GM21526 (cell line): ENCODE data around the gene PWP2.
A peak's percentile ranks its signal among the peaks of the same experiment; 100 is the strongest.

Experiments
- ATAC-seq: cut with Tn5 transposase; IDR thresholded peaks from one replicate; pipeline ENCODE4 v1.9.1; 2021; ENCODE audit warnings: moderate library complexity; ENCODE audit not compliant: unreplicated experiment, low FRiP score

The PWP2 gene

DNA sequence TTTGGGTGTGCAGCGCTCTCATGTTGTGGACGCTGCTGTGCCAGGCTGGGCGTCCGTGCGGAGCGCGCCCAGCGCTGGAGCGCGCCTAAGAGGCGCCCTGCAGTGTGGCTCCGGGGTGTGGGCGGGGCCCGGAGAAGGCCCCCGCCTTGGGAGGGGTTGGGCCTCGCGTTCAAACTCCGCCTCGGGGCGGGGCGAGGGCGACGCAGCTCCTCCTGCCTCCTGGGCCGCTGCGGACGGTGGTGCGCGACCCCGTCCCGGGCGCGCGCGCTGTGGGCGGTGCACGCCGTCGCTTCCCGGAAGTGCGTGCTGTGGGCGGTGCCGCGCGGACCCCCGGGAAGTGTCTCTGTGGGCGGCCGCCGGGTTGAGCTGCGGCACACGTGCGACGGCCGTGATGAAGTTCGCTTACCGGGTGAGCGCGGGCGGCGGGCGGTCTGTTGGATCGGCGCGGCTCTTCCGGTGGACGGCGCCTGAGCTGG, at the start of gene PWP2:
Gene PWP2, plus strand, starts transcription at position 374 of the 476 bp plus-strand sequence. Its CDS starts 18 bp downstream, at position 392.
- peak; percentile 87 for ATAC-seq

- no peak for ATAC-seq
Measured at GRCh38 chr21:44057960-44058651, 49.1 kb upstream of the PWP2 start.

GRCh38 chr21:44058652-44058964, 48.6 kb upstream of the PWP2 start:
- ATAC-seq = no peak

GRCh38 chr21:44058981-44059380, 48.2 kb upstream of the PWP2 start:
- no peak for ATAC-seq

- no peak for ATAC-seq
Measured at GRCh38 chr21:44059710-44060109, 47.5 kb upstream of the PWP2 start.

- no peak for ATAC-seq
Measured at GRCh38 chr21:44062380-44062779, 44.8 kb upstream of the PWP2 start.

GRCh38 chr21:44063151-44063912, 43.9 kb upstream of the PWP2 start:
- ATAC-seq = no peak

DNA sequence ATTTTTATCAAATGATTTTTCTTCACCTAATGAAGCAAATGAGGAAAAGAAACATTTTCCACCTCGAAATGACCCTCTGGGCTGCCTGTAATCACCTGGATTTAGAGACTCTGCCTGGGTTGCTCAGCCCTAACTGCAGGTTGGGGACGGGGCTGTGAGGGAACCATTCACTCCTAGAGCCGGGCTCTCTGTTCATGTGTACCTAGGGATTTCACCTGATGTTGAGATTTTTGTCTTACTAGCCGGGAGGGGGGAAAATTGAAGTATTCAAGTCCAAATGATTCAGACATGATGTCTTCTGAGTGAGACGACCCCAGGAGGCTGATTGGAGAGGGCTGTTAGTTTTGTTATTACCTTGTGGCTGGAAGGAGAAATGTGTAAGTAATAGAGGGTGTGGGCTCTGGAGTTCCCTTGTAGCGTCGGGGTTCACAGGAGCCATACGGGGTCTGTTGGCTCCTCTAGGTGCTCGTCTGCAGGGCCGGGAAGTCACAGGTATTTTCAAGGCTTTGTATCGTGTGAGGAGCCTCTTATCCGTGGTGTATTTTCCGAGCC, 42.3 kb upstream of the PWP2 start:
- no peak for ATAC-seq

DNA sequence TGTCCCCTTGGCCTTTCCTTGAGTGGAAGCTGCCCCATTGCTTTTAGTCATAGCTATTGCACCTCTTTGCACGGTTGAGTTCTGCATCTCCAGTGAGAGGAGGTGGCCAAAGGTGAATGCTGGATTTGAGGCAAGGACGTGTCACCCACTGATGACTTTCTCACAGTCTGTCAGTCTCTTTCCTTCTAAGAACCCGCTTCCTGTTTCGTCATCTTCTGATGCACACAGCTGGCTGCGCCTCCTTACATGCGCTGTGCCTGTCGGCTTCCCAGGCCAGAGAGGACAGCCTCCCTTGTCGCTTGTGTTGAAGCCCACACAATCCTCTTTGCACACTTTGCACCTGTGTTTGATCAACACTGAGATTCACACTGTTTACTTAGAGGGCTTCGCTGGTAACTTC, 41.8 kb upstream of the PWP2 start:
- peak; percentile 71 for ATAC-seq

DNA sequence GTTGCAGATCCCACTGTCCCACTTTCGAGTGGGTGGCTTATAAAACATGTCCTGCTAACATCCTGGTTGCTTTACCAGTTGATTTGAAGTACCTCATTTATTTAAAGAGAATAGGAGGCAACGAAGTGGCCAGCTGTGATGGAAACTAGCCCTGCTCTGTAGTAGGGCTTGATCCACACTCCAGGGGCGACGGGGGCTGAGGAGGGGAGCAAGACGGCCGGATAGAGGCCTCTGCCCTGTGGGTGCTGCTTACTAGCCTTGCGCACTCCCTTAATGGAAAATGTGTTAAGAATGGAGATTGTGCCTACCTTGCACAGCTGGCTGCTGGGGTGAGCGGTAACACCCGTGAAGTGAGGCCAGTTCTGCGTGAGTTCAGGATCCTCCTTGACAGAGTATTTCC, 41.1 kb upstream of the PWP2 start:
- ATAC-seq = no peak

DNA sequence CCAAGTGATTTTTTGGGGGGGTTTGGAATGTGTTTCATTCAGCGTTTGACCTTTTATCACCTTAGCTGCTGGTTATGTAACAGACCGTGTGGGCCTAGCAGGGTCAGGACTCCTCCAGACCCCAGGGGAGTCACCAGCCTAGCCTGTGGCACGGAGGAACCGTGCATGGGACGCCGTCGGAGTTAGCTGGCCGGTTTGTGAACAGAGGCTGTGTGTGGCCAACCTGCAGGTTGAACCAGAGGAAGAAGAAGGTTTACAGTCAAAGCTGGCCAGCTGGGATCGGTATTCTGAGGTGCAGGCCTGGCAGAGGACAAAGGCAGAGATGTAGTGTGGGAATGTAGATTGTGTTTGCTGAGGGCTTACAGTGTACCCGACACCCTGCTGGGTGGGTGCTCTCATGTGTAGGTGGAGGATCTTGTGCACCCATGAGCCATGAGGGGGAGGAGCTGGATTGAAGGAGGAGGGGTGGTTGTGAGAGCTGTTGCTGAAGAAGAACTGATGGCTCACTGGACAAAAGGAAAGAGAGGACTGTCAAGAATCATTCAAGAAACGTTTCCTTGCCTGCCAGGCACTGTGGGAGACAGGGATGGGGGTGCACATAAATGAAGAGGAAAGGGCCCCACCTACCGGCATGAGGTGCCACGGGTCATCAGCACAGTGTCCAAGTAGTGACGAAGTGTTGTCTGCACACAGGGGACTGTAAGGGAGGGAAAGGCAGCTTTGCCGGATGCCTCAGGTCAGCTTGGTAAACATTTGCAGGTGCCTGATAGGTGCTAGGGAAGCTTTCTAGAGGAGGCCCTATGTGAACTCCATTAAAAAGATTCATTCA, 40.0 kb upstream of the PWP2 start:
- ATAC-seq = no peak

GRCh38 chr21:44070391-44070790, 36.8 kb upstream of the PWP2 start:
- ATAC-seq = no peak

DNA sequence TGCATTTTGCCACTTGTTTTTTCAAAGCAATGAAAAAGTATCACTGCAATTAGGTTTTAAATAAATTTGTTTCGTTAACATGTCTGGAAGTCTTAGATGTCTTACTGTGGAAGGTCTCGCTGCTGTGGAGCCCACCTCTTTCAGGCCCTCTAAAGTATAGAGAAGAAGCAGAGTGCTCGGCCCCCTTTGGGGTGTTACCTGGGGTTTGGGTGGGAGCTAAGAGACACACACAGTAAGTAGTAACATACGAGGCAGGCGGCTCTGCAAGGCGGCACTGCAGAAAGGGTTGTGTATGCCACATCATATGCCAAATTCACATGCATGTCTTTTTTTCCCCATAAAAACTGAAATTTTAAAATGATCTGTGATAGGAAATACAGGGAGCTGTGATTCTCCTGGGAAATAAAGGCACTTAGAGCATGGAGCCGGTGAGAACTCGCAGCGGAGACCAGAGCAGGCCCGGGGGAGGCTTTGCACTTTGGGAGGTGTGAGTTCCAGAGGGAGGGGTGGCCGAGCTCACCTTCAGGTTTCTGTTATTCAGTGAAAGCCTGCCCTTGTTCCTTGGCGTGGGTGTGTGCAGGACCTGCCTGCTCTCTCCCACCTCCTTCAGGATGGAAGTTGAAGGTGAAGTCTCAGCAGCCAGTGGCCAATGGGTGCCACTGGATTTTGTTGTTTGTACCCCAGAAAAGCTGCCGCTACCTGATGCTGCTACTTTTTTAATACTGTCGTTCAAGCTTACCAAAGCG, 35.7 kb upstream of the PWP2 start:
- ATAC-seq = no peak

GRCh38 chr21:44072111-44072510, 35.1 kb upstream of the PWP2 start:
- ATAC-seq = no peak

DNA sequence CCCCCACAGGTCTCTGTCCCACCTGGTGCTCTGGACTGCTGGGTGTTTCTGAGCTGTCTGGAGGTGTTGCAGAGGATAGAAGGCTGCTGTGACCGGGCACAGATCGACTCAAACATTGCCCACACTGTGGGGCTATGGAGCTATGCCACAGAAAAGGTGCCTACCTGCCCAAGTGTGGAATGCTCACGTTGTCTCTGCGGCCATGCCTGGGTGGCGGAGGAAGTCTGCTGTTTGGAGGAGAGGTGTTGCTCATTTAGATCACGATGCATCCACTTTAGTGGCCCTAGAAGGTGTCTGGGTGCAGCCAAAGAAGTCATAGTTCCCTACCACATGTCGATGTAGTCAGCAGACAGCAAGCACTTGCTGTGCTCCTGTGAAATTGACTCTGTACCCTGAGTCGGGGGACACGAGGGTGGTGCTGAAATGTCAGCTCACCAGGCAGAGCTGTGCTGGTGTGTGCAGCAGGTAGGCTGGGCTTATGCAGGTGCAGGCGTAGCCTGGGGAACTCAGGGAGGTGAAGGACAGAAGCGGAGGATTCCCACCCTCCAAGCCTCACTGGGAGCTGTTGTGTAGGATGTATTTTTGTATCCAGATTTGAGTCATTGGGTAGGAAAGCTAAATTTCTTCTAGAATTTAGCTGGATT, 32.8 kb upstream of the PWP2 start:
- ATAC-seq = no peak

DNA sequence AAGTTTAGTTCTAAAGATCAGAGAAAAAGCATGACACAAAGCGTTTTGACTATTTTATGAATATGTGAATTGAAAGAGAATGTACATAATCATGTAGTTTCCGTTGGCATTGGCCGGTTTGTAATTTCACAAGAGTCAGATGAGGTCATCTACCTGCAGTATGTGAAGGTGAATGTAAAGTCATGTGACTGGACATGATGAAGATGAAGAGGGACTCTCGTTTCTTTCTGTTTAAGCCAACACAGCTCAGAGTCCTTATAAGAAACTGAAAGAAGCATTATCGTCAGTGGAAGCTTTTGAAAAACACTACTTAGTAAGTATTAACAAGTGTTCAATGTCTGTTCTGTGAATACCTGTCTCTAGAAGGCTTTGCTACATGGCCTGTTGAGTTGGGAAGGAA, 30.9 kb upstream of the PWP2 start:
- no peak for ATAC-seq

- no peak for ATAC-seq
Measured at GRCh38 chr21:44078411-44078981, 28.7 kb upstream of the PWP2 start.

DNA sequence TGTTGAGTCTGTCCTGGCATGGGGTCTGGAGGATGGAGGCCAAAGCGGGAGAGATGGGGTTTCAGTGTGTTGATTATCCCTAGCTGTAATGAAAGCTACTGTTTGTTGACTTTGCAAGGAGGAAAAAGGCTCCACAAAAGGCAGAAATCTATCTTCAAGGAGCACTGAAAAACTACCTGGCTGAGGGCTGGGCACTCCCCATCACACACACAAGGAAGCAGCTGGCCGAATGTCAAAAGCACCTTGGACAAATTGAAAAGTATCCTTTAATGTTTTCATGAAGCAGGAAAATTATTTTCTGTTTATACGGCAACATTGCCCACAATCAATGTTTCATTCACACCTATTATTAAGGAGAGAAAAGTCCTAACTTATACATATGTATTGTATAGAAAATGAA, 27.8 kb upstream of the PWP2 start:
- ATAC-seq = no peak

GRCh38 chr21:44079846-44080245, 27.4 kb upstream of the PWP2 start:
- ATAC-seq = no peak
